HL-60 (cell line): ENCODE measurements around the gene CTNNA1.

Experiments
- DNase-seq, 2 experiments: peaks; one replicate each; pipeline ENCODE4 v3.0.0-alpha.2; 2010 to 2020; ENCODE audit warnings: low read depth in 1 of 2, low spot score in 1 of 2
- H3K27ac ChIP-seq: fragments of 250-450 bp; sonication (Bioruptor Pico); replicated peaks from 2 replicates; pipeline ENCODE4 v1.5.1; 2020; ENCODE audit warnings: mild to moderate bottlenecking, moderate library complexity
- H3K27me3 ChIP-seq: fragments of 250-450 bp; sonication (Bioruptor Pico); 2 replicates; pipeline ENCODE4 v1.5.1; 2021; ENCODE audit warnings: mild to moderate bottlenecking, moderate library complexity; ENCODE audit not compliant: insufficient read depth, poor library complexity, severe bottlenecking
- H3K4me3 ChIP-seq: replicated peaks from 2 replicates; pipeline ENCODE4 v1.5.1; 2011; ENCODE audit warnings: mild to moderate bottlenecking, control low read depth, low read length; ENCODE audit not compliant: insufficient read depth
- GABPA ChIP-seq: IDR thresholded peaks from 2 replicates; pipeline ENCODE4 v1.6.1; 2012; ENCODE audit warnings: low read depth
- POLR2AphosphoS5 ChIP-seq: IDR thresholded peaks from 2 replicates; pipeline ENCODE4 v1.6.1; 2012; ENCODE audit warnings: low read depth
- SPI1 ChIP-seq: IDR thresholded peaks from 2 replicates; pipeline ENCODE4 v1.6.1; 2012; ENCODE audit warnings: low read depth, mild to moderate bottlenecking, borderline replicate concordance
- TF ChIP-seq, protein P1 (sequence below): IDR thresholded peaks from 2 replicates; pipeline ENCODE4 v1.6.1; 2012; ENCODE audit warnings: low read depth; ENCODE audit not compliant: insufficient replicate concordance
- TF ChIP-seq, protein P2 (sequence below): IDR thresholded peaks from one replicate; pipeline ENCODE4 v1.5.1; 2011; ENCODE audit warnings: low read length, control low read depth, inconsistent platforms; ENCODE audit not compliant: insufficient read depth

Gene CTNNA1

DNA sequence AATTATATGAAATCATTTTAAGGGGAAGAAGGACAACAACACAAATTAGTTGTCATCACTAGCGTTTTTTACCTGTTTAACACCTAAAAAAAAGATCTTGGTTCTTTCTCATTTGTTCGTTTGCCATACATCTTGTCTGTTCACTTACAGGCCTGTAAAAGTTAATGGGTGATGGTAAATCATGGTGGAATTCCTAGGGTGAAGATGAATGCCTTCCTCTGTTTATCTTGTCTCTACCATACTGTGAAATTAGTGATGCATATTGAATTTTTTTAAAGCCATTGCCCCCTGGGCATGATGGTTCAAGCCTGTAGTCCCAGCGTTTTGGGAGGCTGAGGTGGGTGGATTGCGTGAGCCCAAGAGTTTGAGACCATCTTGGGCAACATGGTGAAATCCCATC, 75.3 kb downstream of the CTNNA1 start:
- Histone ChIP-seq H3K27me3 (no peaks in the 10 kb centered on the region), H3K27ac (no peak overlapping the region), H3K4me3 (no peak overlapping the region)
- no peak for DNase-seq
- TF ChIP-seq GABPA (no peak), SPI1 (no peak), POLR2AphosphoS5 (no peak)
- TF ChIP-seq, protein P1, sequence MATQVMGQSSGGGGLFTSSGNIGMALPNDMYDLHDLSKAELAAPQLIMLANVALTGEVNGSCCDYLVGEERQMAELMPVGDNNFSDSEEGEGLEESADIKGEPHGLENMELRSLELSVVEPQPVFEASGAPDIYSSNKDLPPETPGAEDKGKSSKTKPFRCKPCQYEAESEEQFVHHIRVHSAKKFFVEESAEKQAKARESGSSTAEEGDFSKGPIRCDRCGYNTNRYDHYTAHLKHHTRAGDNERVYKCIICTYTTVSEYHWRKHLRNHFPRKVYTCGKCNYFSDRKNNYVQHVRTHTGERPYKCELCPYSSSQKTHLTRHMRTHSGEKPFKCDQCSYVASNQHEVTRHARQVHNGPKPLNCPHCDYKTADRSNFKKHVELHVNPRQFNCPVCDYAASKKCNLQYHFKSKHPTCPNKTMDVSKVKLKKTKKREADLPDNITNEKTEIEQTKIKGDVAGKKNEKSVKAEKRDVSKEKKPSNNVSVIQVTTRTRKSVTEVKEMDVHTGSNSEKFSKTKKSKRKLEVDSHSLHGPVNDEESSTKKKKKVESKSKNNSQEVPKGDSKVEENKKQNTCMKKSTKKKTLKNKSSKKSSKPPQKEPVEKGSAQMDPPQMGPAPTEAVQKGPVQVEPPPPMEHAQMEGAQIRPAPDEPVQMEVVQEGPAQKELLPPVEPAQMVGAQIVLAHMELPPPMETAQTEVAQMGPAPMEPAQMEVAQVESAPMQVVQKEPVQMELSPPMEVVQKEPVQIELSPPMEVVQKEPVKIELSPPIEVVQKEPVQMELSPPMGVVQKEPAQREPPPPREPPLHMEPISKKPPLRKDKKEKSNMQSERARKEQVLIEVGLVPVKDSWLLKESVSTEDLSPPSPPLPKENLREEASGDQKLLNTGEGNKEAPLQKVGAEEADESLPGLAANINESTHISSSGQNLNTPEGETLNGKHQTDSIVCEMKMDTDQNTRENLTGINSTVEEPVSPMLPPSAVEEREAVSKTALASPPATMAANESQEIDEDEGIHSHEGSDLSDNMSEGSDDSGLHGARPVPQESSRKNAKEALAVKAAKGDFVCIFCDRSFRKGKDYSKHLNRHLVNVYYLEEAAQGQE, result no peak
- TF ChIP-seq, protein P2, sequence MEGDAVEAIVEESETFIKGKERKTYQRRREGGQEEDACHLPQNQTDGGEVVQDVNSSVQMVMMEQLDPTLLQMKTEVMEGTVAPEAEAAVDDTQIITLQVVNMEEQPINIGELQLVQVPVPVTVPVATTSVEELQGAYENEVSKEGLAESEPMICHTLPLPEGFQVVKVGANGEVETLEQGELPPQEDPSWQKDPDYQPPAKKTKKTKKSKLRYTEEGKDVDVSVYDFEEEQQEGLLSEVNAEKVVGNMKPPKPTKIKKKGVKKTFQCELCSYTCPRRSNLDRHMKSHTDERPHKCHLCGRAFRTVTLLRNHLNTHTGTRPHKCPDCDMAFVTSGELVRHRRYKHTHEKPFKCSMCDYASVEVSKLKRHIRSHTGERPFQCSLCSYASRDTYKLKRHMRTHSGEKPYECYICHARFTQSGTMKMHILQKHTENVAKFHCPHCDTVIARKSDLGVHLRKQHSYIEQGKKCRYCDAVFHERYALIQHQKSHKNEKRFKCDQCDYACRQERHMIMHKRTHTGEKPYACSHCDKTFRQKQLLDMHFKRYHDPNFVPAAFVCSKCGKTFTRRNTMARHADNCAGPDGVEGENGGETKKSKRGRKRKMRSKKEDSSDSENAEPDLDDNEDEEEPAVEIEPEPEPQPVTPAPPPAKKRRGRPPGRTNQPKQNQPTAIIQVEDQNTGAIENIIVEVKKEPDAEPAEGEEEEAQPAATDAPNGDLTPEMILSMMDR, result no peak

DNA sequence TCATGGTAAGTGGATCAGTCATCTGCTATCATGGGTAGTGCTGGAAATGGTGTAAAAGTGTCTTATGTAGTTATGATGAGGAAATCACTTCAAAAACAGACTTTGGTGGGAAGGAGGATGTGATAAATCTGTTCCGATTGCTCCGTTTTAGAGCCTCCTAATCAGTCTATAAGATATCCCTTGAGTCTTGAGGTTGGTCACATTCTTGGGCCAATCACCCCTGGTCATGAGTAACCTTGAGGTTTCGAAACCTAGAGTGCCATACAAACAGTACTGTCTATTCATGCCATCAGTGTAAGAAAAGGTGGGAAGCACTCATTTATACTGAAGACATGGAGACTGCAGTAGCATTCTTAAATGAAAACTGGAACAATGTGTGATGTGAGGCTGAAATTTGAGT, 76.1 kb downstream of the CTNNA1 start:
- no peak for DNase-seq
- Histone ChIP-seq H3K4me3 (no peak overlapping the region), H3K27ac (no peak overlapping the region), H3K27me3 (no peaks in the 10 kb centered on the region)
- TF ChIP-seq, protein P1, result no peak
- TF ChIP-seq GABPA, result no peak
- TF ChIP-seq SPI1, result no peak
- TF ChIP-seq POLR2AphosphoS5, result no peak
- TF ChIP-seq, protein P2, result no peak

DNA sequence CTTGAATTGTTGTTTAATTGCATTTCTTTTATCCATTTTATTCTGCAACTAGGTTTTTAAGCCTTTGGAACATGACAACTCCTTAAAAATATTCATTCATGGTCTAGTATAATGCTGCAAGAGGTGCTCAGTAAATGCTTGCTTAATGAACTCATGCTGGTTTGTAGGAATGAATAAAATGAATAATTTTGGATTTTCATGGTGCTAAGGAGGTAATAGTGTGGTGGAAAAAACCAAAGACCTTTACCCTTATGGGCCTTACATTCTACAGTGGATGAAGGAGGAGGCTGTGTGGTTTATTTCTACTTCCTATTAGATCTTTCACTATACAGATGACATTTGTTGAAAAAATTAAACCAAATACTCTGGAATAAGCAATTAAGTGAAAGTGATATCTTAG, 78.5 kb downstream of the CTNNA1 start:
- no peaks in the 10 kb centered on the region for H3K27me3 ChIP-seq
- no peak overlapping the region for H3K27ac ChIP-seq
- DNase-seq, result no peak
- TF ChIP-seq GABPA (no peak), SPI1 (no peak), POLR2AphosphoS5 (no peak)
- TF ChIP-seq, protein P2, result no peak
- TF ChIP-seq, protein P1, result no peak
- H3K4me3 ChIP-seq, result no peak overlapping the region
